Measurements from ENCODE around the gene BAG1.

Gene BAG1

GRCh38 chr9:33304362-33304761, 39.9 kb upstream of the BAG1 start:
- CTCF ChIA-PET: interaction anchor here (0.8 to 5.1 kb wide), 6 partner anchors 12 to 40 kb away, joined by 3 to 17 read pairs (median 6); partner anchors contain the start of genes BAG1 and CHMP5
- no peak for TF ChIP-seq CTCF (IDR thresholded peaks at IDR 0.05; ENCODE audit: control extremely low read depth, extremely low read depth, low read depth, missing control alignments)
- DNase-seq (ENCODE audit: extremely low spot score): peak; percentile 25
- POLR2A ChIA-PET: interaction anchor here (0.9 kb wide), 1 partner anchor 16 kb away, joined by 3 read pairs; no protein-coding TSS in a partner anchor

DNA sequence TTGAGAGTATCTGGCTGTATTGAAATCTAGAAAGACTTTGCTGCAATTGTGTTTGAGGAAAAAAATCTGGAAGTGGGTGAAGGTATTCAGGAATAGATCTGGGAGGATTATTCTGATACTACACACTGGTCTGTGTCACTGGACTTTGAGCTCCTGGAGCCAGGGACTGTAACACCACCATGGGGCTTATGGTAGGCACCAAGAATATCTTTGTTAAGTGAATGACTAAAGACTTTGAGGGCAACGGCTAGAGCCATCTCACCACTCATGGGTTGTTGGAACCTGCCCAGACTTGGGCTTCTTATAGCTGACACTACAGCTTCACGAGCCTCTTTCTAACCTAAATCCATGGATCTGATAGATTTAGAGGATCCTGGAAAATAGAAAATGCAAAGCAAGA, 36.0 kb upstream of the BAG1 start:
- CTCF ChIA-PET: interaction anchor here (1.7 to 5.1 kb wide), 2 partner anchors 11 to 20 kb away, joined by 5 to 17 read pairs; partner anchors contain the start of gene NFX1
- POLR2A ChIA-PET: interaction anchor here (0.5 kb wide), 1 partner anchor 15 kb away, joined by 3 read pairs; no protein-coding TSS in a partner anchor
- no peak for DNase-seq (ENCODE audit: extremely low spot score)
- no peak for TF ChIP-seq CTCF (IDR thresholded peaks at IDR 0.05; ENCODE audit: control extremely low read depth, extremely low read depth, low read depth, missing control alignments)

- TF ChIP-seq CTCF (IDR thresholded peaks at IDR 0.05; ENCODE audit: control extremely low read depth, extremely low read depth, low read depth, missing control alignments): no peak
- CTCF ChIA-PET: interaction anchor here (1.2 to 2.3 kb wide), 8 partner anchors 8 to 918 kb away, joined by 3 to 19 read pairs (median 6); no protein-coding TSS in a partner anchor
- peak; percentile 55 for DNase-seq (ENCODE audit: extremely low spot score)
- POLR2A ChIA-PET: interaction anchor here (1.8 kb wide), 1 partner anchor 273 kb away, joined by 5 read pairs; the partner anchor contains the start of gene DNAJA1
Measured at GRCh38 chr9:33297432-33297831, 32.9 kb upstream of the BAG1 start.

DNA sequence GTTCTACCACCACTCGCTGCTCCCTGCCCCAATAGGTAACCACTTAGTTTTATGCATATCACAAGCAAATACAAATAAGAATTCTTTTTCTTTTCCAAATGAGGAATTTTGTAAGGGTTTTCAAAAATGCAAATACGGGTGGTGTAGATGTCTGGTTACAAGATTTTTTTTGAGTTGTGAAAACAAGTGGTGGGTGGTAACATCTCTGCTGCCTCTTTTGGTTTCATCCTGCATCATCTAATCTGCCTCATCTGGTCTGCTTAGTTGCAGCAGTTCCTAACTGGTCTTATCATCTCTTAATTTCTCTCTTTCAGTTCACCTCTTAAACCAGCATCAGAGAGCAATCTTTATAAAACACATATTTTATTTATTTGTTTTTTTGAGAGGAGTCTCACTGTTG, 31.1 kb upstream of the BAG1 start:
- DNase-seq (ENCODE audit: extremely low spot score): peak; percentile 62
- TF ChIP-seq CTCF (IDR thresholded peaks at IDR 0.05; ENCODE audit: control extremely low read depth, extremely low read depth, low read depth, missing control alignments): no peak
- POLR2A ChIA-PET: no interaction called here
- CTCF ChIA-PET: interaction anchor here (1.2 to 2.3 kb wide), 4 partner anchors 8 to 13 kb away, joined by 3 to 19 read pairs (median 6); no protein-coding TSS in a partner anchor

DNA sequence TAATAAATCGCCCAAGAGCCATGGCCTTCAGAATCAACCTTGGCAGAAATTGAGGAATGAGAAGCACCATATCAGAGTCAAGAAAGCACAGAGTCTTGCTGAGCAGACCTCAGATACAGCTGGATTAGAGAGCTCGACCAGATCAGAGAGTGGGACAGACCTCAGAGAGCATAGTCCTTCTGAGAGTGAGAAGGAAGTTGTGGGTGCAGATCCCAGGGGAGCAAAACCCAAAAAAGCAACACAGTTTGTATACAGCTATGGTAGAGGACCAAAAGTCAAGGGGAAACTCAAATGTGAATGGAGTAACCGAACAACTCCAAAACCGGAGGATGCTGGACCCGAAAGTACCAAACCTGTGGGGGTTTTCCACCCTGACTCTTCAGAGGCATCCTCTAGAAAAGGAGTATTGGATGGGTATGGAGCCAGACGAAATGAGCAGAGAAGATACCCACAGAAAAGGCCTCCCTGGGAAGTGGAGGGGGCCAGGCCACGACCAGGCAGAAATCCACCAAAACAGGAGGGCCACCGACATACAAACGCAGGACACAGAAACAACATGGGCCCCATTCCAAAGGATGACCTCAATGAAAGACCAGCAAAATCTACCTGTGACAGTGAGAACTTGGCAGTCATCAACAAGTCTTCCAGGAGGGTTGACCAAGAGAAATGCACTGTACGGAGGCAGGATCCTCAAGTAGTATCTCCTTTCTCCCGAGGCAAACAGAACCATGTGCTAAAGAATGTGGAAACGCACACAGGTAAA, 30.3 kb upstream of the BAG1 start:
- POLR2A ChIA-PET: no interaction called here
- TF ChIP-seq CTCF (IDR thresholded peaks at IDR 0.05; ENCODE audit: control extremely low read depth, extremely low read depth, low read depth, missing control alignments): no peak
- no peak for DNase-seq (ENCODE audit: extremely low spot score)
- CTCF ChIA-PET: no interaction called here

DNA sequence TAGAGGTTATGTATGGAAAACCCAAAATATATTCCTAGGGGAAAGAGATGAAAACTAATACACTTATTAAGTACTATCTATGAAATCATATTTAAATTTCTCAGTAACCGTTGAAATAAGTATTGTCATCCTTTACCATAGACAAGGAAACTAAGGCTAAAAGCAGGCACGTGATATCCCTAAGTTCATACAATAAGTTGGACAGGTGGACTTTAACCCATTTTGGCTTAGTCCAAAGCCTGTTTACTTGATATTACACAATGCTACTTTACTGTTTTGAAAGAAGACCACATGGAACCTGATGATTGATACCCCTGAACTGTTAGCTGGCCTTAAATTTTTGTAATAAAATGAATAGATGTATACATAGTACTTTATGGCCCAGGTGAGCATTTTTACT, 29.3 kb upstream of the BAG1 start:
- POLR2A ChIA-PET: no interaction called here
- DNase-seq (ENCODE audit: extremely low spot score): no peak
- TF ChIP-seq CTCF (IDR thresholded peaks at IDR 0.05; ENCODE audit: control extremely low read depth, extremely low read depth, low read depth, missing control alignments): no peak
- CTCF ChIA-PET: no interaction called here
